ENCODE results near the gene SAP30BP.

DNA sequence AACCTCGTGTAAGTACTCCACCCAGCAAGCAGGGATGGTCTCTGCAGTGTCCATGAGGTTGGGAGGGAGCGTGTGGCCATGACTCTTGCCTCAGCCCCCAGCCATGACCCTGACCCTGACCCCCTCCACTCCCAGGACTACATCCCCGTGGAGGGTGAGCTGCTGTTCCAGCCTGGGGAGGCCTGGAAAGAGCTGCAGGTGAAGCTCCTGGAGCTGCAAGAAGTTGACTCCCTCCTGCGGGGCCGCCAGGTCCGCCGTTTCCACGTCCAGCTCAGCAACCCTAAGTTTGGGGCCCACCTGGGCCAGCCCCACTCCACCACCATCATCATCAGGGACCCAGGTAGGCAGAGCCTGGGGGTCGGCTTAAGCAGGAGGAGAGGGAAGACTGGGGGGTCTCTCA, 81.6 kb downstream of the SAP30BP start:
- TF ChIP-seq EZH2 (IDR thresholded peaks at IDR 0.05; ENCODE audit: borderline replicate concordance, low read depth, low read length, severe bottlenecking) (no peak), CTCF (IDR thresholded peaks at IDR 0.05; ENCODE audit: borderline replicate concordance, extremely low read depth, low read length, poor library complexity, severe bottlenecking) (no peak)
